Neuronal stem cell (in vitro differentiated cells): Measurements from ENCODE around the gene TSPEAR.
"Not testable (repeated sequence)": the region's sequence is repeated elsewhere in the genome, so short reads cannot be mapped to it uniquely, and the experiment has no call there.

Experiments used
- DNase-seq: peaks from one replicate; pipeline ENCODE4 v3.0.0-alpha.2; 2013; ENCODE audit warnings: low spot score
- H2AFZ ChIP-seq: one replicate; pipeline ENCODE4 v1.6.1; 2013; ENCODE audit warnings: mild to moderate bottlenecking, low read length, inconsistent platforms
- H2AK5ac ChIP-seq: 2 replicates; pipeline ENCODE4 v1.6.1; 2013; ENCODE audit warnings: low read depth, mild to moderate bottlenecking, inconsistent platforms, low read length, moderate library complexity, mixed read lengths
- H2BK120ac ChIP-seq: 2 replicates; pipeline ENCODE4 v1.6.1; 2013; ENCODE audit warnings: low read depth, mild to moderate bottlenecking, inconsistent platforms, low read length, moderate library complexity, mixed read lengths
- H2BK12ac ChIP-seq: one replicate; pipeline ENCODE4 v1.6.1; 2013; ENCODE audit warnings: low read length, inconsistent platforms
- H2BK15ac ChIP-seq: 2 replicates; pipeline ENCODE4 v1.6.1; 2013; ENCODE audit warnings: mild to moderate bottlenecking, low read length, inconsistent platforms, mixed read lengths
- H2BK5ac ChIP-seq: one replicate; pipeline ENCODE4 v1.6.1; 2013; ENCODE audit warnings: inconsistent platforms, mild to moderate bottlenecking, low read length, moderate library complexity
- H3K14ac ChIP-seq: one replicate; pipeline ENCODE4 v1.6.1; 2013; ENCODE audit warnings: low read length, inconsistent platforms
- H3K18ac ChIP-seq: 2 replicates; pipeline ENCODE4 v1.6.1; 2013; ENCODE audit warnings: low read length, inconsistent platforms
- H3K23ac ChIP-seq: 2 replicates; pipeline ENCODE4 v1.6.1; 2013; ENCODE audit warnings: low read depth, mild to moderate bottlenecking, mixed read lengths, low read length, inconsistent platforms; ENCODE audit not compliant: poor library complexity
- H3K27ac ChIP-seq: replicated peaks from 3 replicates; pipeline ENCODE4 v1.5.1; 2013; ENCODE audit warnings: low read length, inconsistent platforms
- H3K27me3 ChIP-seq, 3 experiments: 2 replicates each; pipeline ENCODE4 v1.6.1; 2013; ENCODE audit warnings: low read length in 3 of 3, mild to moderate bottlenecking in 2 of 3, inconsistent platforms in 1 of 3, low read depth in 1 of 3, mixed read lengths in 1 of 3, moderate library complexity in 1 of 3; ENCODE audit not compliant: control insufficient read depth in 3 of 3, insufficient read depth in 3 of 3
- H3K36me3 ChIP-seq, 2 donors: replicated peaks in 1 of 2; 2 replicates each; pipeline ENCODE4 v1.6.1; 2013; ENCODE audit warnings: low read length in 2 of 2; ENCODE audit not compliant: control insufficient read depth in 2 of 2, insufficient read depth in 2 of 2
- H3K4ac ChIP-seq: 2 replicates; pipeline ENCODE4 v1.6.1; 2013; ENCODE audit warnings: inconsistent platforms, mild to moderate bottlenecking, low read length, moderate library complexity
- H3K4me1 ChIP-seq, 2 donors: 1 replicate in 1 of 2; 2 replicates in 1 of 2; pipeline ENCODE4 v1.6.1; 2013; ENCODE audit warnings: low read length in 2 of 2, low read depth in 1 of 2; ENCODE audit not compliant: control insufficient read depth in 2 of 2, insufficient read depth in 1 of 2
- H3K4me2 ChIP-seq: one replicate; pipeline ENCODE4 v1.6.1; 2013; ENCODE audit warnings: mild to moderate bottlenecking, low read length, inconsistent platforms; ENCODE audit not compliant: insufficient read depth, poor library complexity, severe bottlenecking
- H3K4me3 ChIP-seq, 2 donors: 2 replicates each; pipeline ENCODE4 v1.5.1; 2013; ENCODE audit warnings: low read length in 2 of 2, mild to moderate bottlenecking in 2 of 2, inconsistent platforms in 1 of 2, moderate library complexity in 1 of 2
- H3K79me1 ChIP-seq: one replicate; pipeline ENCODE4 v1.6.1; 2013; ENCODE audit warnings: low read depth, mild to moderate bottlenecking, inconsistent platforms, low read length, moderate library complexity
- H3K9ac ChIP-seq: one replicate; pipeline ENCODE4 v1.6.1; 2013; ENCODE audit warnings: mild to moderate bottlenecking, low read depth, low read length, inconsistent platforms; ENCODE audit not compliant: poor library complexity
- H3K9me3 ChIP-seq, 2 donors: replicated peaks in 1 of 2; 2 replicates each; pipeline versions ENCODE3 to v1.6.1; 2013; ENCODE audit warnings: low read length in 2 of 2, mild to moderate bottlenecking in 2 of 2, inconsistent platforms in 1 of 2, low read depth in 1 of 2, mixed read lengths in 1 of 2, moderate library complexity in 1 of 2; ENCODE audit not compliant: control insufficient read depth in 2 of 2, insufficient read depth in 1 of 2
- H4K8ac ChIP-seq: one replicate; pipeline ENCODE4 v1.6.1; 2013; ENCODE audit warnings: low read depth, mild to moderate bottlenecking, inconsistent platforms, low read length, moderate library complexity
- H4K91ac ChIP-seq: one replicate; pipeline ENCODE4 v1.6.1; 2013; ENCODE audit warnings: low read length, low read depth, mild to moderate bottlenecking, inconsistent platforms; ENCODE audit not compliant: poor library complexity
- WGBS, 2 donors: extraction: QIAGEN DNeasy Blood & Tissue Kit; methylation state at CpG; one replicate each; pipeline ENCODE4 v1.1.7; 2013; ENCODE audit warnings: missing lambda C conversion rate in 2 of 2, mixed read lengths in 1 of 2; ENCODE audit not compliant: insufficient read length in 2 of 2, insufficient replicate concordance in 1 of 2; ENCODE audit errors: extremely low coverage in 2 of 2; 5-methylcytosine and 5-hydroxymethylcytosine counted together

The TSPEAR gene

DNA sequence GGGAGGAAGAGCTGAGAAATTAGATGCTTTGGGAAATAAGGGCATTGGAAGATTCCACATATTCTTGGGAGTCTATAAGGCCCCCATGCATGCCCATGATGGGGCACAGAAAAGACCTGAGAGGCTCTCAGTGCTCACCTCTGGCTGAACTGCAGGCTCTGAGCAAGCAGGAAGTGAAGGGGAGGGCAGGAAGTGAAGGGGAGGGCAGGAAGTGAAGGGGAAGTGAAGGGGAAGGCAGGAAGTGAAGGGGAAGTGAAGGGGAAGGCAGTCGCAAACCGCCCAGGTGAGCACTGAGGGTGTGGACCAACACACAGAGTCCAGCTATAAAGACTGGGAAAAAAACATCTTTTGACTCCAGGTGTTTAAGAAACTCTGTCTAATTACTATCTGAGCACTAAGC, 80.9 kb downstream of the TSPEAR start:
- H3K4me1 ChIP-seq, result no peaks in the 10 kb centered on the region
- no peak overlapping the region for H2BK12ac ChIP-seq
- no peak overlapping the region for H4K91ac ChIP-seq
- H3K36me3 ChIP-seq, result no peaks in the 10 kb centered on the region
- no peak overlapping the region for H3K9ac ChIP-seq
- H3K4me2 ChIP-seq, result no peak overlapping the region
- no peak overlapping the region for H3K14ac ChIP-seq
- no peak overlapping the region for H2BK120ac ChIP-seq
- no peaks in the 10 kb centered on the region for H3K27me3 ChIP-seq
- no peak overlapping the region for H2AK5ac ChIP-seq
- no peak overlapping the region for H3K4me3 ChIP-seq
- no peak overlapping the region for H2BK5ac ChIP-seq
- no peak overlapping the region for H4K8ac ChIP-seq
- peaks cover 1 to 3% of the 10 kb centered on the region in 2 donors for H3K9me3 ChIP-seq
- H3K79me1 ChIP-seq, result no peaks in the 10 kb centered on the region
- no peak overlapping the region for H3K18ac ChIP-seq
- H2BK15ac ChIP-seq, result no peak overlapping the region
- H2AFZ ChIP-seq, result no peak overlapping the region
- H3K23ac ChIP-seq, result no peak overlapping the region
- H3K27ac ChIP-seq, result no peak overlapping the region
- no peak for DNase-seq
- no peak overlapping the region for H3K4ac ChIP-seq
- WGBS, 2 donors, result no CpG with 5 or more reads among the region's 2 CpGs

DNA sequence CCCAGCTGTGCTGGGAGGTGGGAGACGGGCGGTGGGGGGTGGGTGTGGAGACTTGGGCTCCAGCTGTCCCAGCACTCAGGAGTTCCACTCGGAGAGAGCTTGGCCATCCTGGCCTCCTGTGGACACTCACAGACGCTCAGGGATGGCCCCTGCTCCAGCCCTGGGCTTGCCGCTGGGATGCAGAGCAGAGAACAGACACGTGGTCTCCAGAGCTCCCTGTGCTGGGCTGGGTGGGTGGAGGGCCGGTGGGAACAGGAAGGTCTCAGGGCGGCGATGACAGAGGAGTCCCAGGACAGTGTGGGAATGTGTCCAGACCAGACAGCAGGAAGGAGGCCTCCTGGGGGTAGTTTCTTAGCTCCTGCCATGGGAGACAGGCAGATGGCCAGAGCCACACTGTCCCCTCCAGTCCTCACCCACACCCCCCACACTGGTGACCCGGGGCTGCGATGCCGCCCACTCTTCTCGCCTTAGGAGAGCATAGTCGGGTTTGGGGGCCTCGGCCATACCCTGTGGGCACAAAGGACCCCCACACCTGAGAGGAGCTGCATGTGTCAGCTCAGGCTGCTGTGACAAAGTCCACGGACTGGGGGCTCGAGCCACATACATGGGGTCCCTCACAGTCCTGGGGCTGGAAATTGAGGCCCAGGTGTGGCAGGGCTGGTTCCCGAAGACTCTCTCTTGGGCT, 82.5 kb downstream of the TSPEAR start:
- H2BK12ac ChIP-seq, result peak overlapping the region; percentile 10
- H3K4ac ChIP-seq, result no peak overlapping the region
- peak overlapping the region; percentile 31 for H2BK120ac ChIP-seq
- H2AK5ac ChIP-seq, result peak overlapping the region; percentile 41
- no peaks in the 10 kb centered on the region for H3K36me3 ChIP-seq
- no peaks in the 10 kb centered on the region for H3K79me1 ChIP-seq
- no peak overlapping the region for H3K4me3 ChIP-seq
- no peak overlapping the region for H4K91ac ChIP-seq
- H3K9me3 ChIP-seq, result peaks cover 5 to 6% of the 10 kb centered on the region in 2 donors
- H3K27ac ChIP-seq, result no peak overlapping the region
- WGBS, 2 donors, result no CpG with 5 or more reads among the region's 18 CpGs
- H2BK5ac ChIP-seq, result no peak overlapping the region
- no peak overlapping the region for H2AFZ ChIP-seq
- H2BK15ac ChIP-seq, result peak overlapping the region; percentile 2
- H3K9ac ChIP-seq, result peak overlapping the region; percentile 40
- no peaks in the 10 kb centered on the region for H3K4me1 ChIP-seq
- peak overlapping the region; percentile 91 for H3K18ac ChIP-seq
- H3K4me2 ChIP-seq, result no peak overlapping the region
- peak overlapping the region; percentile 53 for H3K23ac ChIP-seq
- no peak overlapping the region for H4K8ac ChIP-seq
- H3K27me3 ChIP-seq, result no peaks in the 10 kb centered on the region
- H3K14ac ChIP-seq, result no peak overlapping the region
- DNase-seq, result no peak

DNA sequence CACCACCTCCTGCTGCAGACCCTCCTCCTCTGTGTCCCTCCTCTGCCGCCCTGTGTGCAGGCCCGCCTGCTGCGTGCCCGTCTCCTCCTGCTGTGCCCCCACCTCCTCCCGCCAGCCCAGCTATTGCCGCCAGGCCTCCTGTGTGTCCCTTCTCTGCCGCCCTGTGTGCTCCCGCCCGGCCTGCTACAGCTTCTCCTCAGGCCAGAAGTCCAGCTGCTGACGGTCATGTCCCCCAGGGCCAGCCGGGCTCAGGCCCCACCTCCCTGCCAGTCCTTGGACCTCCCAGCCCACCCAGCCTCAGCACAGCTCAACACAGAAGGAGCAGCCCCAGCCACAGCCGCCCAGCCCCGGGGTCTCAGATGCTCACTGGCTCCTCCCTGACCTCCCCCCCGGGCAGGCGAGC, 83.5 kb downstream of the TSPEAR start:
- H3K27me3 ChIP-seq, H3K23ac ChIP-seq, H2BK120ac ChIP-seq, H3K4ac ChIP-seq, H3K9ac ChIP-seq, H3K4me3 ChIP-seq, H3K27ac ChIP-seq, H2BK5ac ChIP-seq, H4K91ac ChIP-seq, H3K4me1 ChIP-seq, H2AFZ ChIP-seq, H3K4me2 ChIP-seq, H3K36me3 ChIP-seq, H3K9me3 ChIP-seq, H2AK5ac ChIP-seq, H2BK15ac ChIP-seq, DNase-seq, H3K79me1 ChIP-seq: not testable (repeated sequence)
- Histone ChIP-seq H2BK12ac (peak overlapping the region; percentile 92), H4K8ac (peak overlapping the region; percentile 77), H3K14ac (peak overlapping the region; percentile 28), H3K18ac (peak overlapping the region; percentile 67)
- no CpG with 5 or more reads among the region's 15 CpGs for WGBS, 2 donors

DNA sequence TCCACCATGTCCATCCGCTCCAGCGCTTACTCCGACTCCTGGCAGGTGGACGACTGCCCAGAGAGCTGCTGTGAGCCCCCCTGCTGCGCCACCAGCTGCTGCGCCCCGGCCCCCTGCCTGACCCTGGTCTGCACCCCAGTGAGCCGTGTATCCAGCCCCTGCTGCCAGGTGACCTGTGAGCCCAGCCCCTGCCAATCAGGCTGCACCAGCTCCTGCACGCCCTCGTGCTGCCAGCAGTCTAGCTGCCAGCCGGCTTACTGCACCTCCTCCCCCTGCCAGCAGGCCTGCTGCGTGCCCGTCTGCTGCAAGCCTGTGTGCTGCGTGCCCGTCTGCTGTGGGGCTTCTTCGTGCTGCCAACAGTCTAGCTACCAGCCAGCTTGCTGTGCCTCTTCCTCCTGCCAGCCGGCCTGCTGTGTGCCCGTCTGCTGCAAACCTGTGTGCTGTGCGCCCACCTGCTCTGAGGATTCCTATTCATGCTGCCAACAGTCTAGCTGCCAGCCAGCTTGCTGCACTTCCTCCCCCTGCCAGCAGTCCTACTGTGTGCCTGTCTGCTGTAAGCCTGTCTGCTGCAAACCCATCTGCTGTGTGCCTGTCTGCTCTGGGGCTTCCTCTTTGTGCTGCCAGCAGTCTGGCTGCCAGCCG, 84.1 kb downstream of the TSPEAR start:
- not testable (repeated sequence) for H3K23ac ChIP-seq, H3K4me2 ChIP-seq, H2BK12ac ChIP-seq, H3K79me1 ChIP-seq, DNase-seq, H3K27me3 ChIP-seq, H2BK120ac ChIP-seq, H3K27ac ChIP-seq, H2AFZ ChIP-seq, H2AK5ac ChIP-seq, H3K4ac ChIP-seq, H4K91ac ChIP-seq, H3K9me3 ChIP-seq, H3K4me1 ChIP-seq, H2BK5ac ChIP-seq, H3K9ac ChIP-seq, H3K36me3 ChIP-seq, H2BK15ac ChIP-seq
- Histone ChIP-seq H4K8ac (peak overlapping the region; percentile 77), H3K18ac (peak overlapping the region; percentile 67), H3K14ac (peak overlapping the region; percentile 4), H3K4me3 (peak overlapping the region in 1 of 2 donors; percentile 28)
- no CpG with 5 or more reads among the region's 20 CpGs for WGBS, 2 donors
